Right ventricle myocardium superior (tissue), 1 donor: ENCODE measurements around the gene SPON1. TPM values are rescaled to one million over a fixed set of nuclear protein-coding genes. Genes with fewer than 3 reads are reported as not detected.

Source experiments
- ATAC-seq: fragments of 200-7000 bp; cut with Tn5 transposase; one replicate; pipeline ENCODE4 v1.9.1; 2020; ENCODE audit warnings: mild to moderate bottlenecking; ENCODE audit not compliant: poor library complexity
- DNase-seq: peaks from one replicate; pipeline ENCODE4 v3.0.0-alpha.2; 2020
- intact Hi-C: fragments of 100-400 bp; cut with DNase I; formaldehyde crosslinking; loops from one replicate; pipeline ENCODE4 v1.11.2; 2022
- total RNA-seq: library from RNA; stranded (reverse); fragmentation: NEBNext Ultra II Directional; extraction: Animal tissue kit (Norgen Biotek cat#: 25700); gene quantifications from one replicate; pipeline ENCODE4 v1.2.1, GENCODE V29; 2021
- donor health status: DM: no; HTN: yes; CAD: no; lungs with severe emphysema.

SPON1 gene
- total RNA-seq, 1 donor from 2014 or later: 3.0 TPM

DNA sequence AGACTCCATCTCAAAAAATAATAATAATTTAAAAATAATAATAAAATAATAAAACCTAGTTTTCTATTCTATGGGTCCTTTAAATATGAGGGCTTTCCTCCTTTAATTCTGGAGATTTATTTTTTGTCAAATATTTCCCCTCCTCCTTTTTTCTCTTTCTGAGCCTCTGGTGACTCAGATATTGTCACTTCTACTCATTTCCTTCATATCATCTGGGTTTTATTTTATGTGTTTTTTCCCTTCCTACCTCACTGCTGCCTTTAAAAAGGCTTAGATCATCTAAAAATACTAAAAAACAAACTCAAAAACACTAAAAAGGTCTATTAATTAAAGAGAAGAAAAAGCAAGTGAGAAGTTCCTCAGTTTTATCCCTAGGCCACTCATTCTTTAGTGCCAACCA lies 138.9 kb downstream of the SPON1 start:
- ATAC-seq (no peak), DNase-seq (no peak)
- intact Hi-C loops: no loop called here

DNA sequence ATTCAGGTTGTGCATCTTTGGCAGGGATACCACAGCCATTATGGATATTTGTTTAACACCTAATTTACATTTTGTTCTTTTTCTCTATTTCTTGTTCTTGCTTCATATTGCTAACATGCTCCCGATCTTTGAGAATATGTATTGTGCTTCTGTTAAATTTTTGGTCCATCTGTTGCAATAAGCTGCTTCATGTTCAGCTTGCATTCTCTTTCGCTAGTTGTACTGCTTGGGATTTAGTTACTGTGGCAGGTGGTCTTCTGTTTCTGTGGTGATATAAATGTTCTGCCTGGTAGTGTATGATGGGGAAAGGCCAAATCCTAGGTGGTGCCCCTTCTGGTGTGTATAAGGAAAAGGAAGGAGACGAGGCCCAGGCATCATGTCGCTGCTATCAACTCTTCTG lies 140.2 kb downstream of the SPON1 start:
- no peak for DNase-seq

DNA sequence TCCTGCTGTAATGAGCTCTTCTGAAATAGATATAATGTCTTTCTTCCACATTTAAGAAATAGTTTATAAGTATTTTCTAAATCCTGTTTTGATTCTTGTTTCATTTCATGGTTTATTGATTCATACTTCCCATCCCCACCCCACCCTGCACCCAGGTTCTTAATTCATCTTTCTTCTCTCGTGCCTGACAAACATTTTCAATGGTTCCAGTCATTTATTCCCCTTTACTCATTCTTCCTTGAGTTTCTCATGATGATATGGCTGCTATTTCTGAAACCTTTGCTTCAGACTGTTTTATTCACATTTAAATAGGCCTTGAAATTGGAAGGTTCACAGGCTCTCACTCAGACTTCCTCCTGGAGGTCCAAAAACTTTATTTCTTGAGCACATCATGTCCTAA lies 142.9 kb downstream of the SPON1 start:
- DNase-seq: no peak
- intact Hi-C loops: no loop called here
- ATAC-seq: no peak

More for the DNA sequence above, 140.2 kb downstream of the SPON1 start:
- no peak for ATAC-seq
- intact Hi-C loops: no loop called here

DNA sequence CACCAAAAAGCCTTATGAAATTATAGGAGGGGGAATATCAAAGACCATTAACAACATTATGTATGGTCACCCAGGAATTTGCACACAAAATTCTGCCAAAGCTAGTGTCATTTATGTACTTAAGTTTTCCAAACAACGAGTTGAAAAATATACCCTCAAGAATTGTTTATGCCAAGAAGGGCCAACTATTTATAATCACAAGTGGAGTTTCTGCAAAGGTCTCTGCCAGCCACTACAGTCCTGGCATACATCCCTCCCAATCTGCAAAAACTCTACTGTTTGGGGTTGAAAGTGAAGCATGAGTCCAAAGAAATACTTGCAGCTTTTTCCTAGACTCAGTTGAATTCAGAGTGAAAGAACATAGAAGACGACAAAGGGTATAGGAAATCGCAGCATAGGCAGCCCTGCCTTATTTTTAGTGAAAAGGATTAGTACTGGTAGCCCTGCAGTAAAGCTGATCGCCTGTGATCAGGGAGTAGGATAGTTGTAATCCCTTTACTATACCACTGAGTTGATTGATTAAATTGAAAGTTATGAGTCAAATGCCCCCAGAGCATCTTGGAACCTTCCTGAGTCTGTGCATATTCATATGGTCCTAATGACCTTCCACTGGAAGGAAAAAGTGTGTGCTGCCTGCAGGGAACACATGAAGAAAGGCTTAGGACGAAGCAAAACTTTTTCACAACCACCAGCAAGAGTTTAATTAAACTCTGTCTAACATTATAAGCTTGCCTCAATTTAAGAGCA lies 144.0 kb downstream of the SPON1 start:
- intact Hi-C loops: no loop called here
- no peak for DNase-seq
- ATAC-seq: no peak

DNA sequence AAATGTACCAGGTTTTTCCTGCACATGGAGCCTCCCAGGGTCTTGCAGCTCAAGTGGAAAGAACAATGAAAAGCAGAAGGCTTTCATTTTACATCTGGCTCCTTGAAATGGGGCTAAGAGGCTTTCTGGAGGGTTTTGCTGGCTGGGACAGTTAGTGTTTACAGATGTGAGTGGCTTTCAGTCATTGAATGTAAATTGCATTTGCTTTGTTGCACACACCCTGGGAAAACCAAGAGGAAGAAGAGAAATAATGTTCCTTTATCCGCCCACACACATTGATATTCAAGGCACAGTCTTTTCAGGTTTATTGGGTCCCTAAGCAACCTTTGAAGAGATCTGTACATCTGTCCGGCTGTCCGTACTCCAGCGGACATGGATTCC lies 144.5 kb downstream of the SPON1 start:
- ATAC-seq (no peak), DNase-seq (no peak)
- intact Hi-C loops: no loop called here

DNA sequence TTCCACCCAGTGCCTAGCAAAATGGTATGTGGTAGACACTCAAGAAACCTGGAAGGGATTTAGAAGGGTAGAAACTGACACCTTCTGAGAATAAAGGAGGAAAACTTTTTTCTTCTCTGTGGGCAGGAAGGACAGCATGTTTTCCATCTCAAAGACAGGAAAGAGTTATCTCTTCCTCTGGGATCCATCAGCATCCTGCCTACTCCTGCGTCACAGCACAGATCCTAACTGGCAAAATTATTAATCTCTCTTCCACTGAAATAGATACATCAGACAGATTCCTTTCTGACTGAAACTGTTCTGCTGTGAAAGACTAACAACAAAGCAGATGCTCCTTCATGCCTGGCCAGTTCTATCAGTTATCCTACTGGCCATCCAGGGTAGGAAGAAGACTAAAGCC lies 147.2 kb downstream of the SPON1 start:
- DNase-seq: no peak
- no peak for ATAC-seq
- intact Hi-C loops: no loop called here

DNA sequence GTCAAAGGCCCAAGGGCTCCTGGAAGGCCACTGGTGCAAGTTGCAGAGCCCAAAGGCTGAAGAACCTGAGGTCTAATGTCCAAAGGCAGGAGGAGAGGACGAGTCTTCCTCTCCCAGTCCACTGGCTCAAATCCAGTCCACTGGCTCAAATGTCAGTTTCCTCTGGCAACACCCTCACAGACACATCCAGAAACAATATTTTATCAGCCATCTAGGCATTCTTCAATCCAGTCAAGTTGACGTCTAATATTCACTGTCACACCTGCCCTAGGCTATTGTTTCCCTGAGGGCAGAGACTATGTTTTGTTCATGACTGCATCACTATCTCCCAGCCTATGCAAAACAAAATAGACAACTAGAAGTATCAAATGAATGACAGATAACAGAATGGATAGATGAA lies 148.1 kb downstream of the SPON1 start:
- intact Hi-C loops: no loop called here
- ATAC-seq (no peak), DNase-seq (no peak)

DNA sequence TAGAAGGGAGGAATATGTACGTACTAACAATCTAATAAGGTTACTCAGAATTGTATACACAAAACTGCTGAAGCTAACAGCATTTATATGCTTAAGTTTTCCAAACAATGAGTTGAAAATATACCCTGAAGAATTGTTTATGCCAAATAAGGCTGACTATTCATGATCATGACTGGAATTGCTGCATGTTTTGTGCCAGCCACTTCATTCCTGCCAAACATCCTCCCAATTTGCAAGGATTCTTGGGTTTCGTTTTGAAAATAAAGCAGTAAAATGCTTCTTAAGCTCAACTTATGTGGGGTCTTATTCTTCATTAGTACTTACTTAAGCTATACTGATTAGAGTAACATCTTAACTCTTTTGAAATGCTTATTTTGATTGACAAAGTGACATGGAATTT lies 149.0 kb downstream of the SPON1 start:
- ATAC-seq (no peak), DNase-seq (no peak)
- intact Hi-C loops: no loop called here

DNA sequence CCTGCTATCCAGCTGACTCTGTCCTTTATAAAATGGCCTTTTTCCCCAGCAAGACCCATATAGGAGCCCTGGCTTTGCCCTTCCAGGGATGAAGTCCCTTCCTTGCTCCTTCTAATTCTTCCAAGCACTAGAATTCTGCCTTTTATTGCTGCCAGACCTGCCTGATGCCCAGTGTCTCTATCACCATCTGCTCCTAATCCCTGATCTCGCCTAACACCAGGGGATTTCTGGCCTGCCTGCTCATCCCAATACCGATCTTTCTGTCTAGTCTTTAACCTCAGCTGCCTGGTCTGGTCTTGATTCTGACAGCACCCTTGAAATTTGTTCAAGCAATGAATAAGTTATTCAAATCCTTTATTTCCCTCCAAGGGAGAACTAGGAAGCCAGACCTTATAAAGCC lies 150.2 kb downstream of the SPON1 start:
- ATAC-seq: no peak
- intact Hi-C loops: no loop called here

DNA sequence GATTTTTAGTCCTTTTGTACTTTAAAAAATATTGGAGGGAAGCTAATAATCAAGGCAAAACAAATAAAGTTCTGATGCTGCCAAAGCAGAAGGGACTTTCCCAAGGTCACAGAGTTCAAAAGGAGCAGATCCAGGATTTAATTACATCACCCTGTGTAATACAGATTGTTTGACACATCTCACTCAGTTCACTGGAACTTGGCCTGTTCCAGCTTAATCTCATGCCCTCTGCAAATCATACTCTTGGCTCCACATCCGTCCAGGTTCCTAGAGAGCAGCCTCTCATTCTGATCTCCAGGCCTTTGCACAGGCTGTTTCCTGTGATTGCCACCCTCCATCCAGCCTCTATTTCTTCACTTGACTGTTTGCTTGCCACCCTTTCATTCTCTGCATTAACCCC lies 151.7 kb downstream of the SPON1 start:
- intact Hi-C loops: no loop called here
- ATAC-seq: peak; percentile 90
- DNase-seq: no peak

More for the DNA sequence above, 150.2 kb downstream of the SPON1 start:
- DNase-seq: no peak

DNA sequence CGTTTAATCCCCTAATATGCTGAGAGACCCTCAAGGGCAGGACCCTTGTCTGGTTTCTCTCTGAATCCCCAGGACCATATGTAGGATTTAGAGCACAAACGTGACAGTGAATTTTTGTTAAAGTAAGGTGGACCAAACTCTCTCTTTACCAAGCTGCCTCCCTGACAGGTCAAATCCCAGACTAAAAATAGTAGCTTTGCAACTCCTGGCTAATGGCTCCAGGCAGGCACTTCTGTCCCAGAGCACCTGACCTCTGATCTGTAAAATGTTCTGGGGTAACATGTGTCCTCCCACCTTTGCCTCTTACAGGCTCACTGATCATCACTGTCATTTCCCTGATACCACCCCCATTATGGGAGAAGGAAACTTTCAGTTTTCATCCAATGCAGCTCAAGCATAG lies 152.3 kb downstream of the SPON1 start:
- peak; percentile 81 for ATAC-seq

DNA sequence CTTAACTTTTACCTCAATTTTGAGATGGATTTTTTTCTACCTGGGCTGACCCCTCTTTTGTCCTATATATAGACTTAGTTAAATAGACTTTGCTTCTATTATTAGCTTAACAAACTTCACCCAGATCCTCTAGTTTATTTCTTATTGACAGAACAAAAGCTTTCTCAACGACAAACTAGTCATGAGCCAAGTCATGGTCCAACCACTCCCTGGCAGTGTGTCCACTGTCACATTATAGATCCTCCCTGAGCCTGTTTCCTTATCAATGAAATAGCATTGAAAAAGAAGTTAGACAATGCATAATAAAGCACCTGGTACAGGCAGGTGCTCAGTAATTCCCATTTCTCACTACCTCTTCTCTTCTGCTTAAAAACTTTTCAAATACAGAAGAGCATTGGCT lies 155.1 kb downstream of the SPON1 start:
- DNase-seq (no peak), ATAC-seq (no peak)
- intact Hi-C loops: no loop called here

More for the DNA sequence above, 152.3 kb downstream of the SPON1 start:
- intact Hi-C loops: no loop called here
- no peak for DNase-seq

DNA sequence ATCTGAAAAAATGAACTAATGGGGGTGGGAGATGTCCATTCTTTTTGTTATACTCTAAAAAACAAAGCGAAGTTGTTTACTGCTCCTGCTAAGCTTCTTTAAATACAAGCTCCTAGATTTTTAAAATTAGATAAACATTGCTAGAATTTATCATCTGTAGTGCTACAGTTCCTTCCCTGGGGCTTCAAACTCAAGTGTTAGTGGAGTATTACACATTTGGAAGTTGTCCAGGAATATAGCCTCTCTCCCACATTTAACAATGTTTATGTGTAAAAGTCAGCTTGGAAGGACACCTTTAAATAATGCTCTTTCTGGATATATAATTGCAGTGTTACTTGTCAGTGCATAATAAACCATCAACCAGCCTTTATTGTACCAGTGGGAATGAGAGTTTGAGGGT lies 155.5 kb downstream of the SPON1 start:
- intact Hi-C loops: no loop called here
- ATAC-seq (no peak), DNase-seq (no peak)

DNA sequence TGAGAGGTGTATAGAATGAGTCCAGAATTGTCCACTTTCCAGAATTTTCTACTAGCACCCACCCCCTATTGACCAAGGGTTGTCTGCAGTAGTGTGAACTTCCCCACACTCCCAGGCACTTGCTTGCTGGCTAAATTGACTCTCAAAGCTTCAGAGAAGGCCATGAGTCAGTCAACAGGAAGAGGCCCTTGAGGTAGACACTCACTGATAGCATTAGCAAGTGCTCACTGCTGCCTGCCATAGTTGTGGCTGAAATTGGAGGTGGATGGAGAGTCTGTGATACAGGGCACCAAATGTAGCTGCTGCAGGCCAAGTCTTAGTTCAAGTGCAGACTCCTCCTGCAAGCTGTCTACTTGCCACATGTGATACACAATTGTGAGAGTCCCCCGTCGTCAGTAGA lies 156.8 kb downstream of the SPON1 start:
- DNase-seq (no peak), ATAC-seq (no peak)
- intact Hi-C loops: no loop called here

DNA sequence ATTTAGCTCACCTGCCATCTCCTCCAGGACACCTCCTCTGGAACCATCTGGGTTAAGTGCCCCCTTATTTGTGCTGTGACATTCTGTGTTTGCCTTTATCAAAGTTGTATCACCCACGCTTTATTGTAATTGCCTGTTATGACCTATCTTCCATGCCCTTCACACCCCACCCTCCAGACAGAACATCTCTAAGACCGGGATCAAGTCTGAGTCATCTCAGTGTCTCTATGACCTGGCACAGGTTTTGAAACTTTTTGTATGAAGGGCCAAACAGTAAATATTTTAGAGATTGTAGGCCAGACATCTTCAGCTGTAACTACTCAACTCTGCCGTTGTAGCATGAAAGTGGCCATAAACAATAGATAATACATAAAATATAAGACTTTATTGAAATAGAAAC lies 161.8 kb downstream of the SPON1 start:
- ATAC-seq (no peak), DNase-seq (no peak)

DNA sequence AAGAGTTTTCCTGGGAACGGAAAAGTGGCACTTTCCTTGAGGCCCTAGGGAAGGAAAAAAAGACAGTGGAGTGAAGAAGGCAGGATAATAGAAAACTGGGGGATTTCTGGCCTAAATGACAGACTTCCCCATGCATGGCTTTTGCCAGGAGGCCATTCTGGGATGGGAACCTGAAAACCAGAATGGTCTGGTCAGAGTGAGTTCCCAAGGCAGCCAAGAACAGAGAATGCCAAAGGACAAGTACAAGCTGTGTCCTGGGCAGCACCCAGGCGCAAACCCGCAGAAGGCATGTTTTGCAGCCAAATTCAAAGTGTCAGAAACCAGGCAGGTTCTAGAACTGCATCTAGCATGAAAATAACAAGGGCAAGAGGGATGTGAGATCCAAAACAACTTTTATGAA lies 162.4 kb downstream of the SPON1 start:
- intact Hi-C loops: no loop called here
- no peak for ATAC-seq
- no peak for DNase-seq

More for the DNA sequence above, 161.8 kb downstream of the SPON1 start:
- intact Hi-C loops: no loop called here

DNA sequence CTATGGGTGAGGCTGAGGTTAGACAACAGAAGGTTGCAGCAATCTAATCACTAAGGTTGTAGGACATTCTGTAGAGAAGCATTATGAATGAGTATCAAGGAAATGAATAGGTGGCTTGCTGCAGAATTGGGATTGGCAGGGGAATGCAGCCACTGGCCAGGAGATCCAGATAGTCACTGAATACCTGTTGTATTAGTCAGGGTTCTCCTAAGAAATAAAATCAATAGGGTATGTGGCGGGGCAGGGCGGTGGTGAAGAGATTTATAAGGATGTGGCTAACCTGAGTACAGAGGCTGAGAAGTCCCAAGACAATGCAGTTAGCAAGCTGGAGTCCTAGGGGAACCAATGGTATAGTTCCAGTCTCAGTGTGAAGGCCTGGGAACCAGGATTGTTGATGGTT lies 163.0 kb downstream of the SPON1 start:
- intact Hi-C loops: no loop called here
- ATAC-seq (no peak), DNase-seq (no peak)

DNA sequence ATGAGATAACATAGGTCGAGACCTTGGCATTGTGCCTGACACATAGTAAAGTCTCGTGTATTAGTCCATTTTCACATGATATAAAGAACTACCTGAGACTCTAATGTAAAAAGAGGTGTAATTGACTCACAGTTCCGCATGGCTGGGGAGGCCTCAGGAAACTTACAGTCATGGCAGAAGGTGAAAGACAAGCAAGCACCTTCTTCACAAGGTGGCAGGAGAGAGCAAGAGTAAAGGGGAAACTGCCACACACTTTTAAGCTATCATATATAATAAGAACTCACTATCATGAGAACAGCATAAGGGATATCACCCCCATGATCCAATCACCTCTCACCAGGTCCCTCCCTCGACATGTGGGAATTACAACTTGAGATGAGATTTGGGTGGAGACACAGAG lies 165.2 kb downstream of the SPON1 start:
- DNase-seq (no peak), ATAC-seq (no peak)
- intact Hi-C loops: no loop called here

DNA sequence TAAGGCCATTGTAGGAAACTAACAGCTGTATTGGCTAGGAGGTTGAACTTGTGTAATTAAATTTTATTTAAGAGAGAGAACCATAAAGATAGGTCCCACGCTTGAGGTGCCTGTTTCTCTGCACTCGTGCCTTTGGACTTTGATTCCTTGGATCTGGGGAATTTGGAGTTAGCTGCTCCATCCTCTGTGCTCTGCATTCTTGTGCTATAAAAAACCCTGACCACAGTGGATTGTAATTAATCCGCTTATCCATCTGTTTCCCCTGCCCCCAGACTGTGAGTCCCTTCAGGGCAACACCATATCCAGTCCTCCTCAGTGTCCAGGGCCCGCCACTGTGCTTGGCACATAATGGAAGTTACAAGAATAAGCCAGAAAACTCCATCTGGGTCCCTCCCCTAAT lies 169.8 kb downstream of the SPON1 start:
- intact Hi-C loops: no loop called here
- no peak for ATAC-seq
- no peak for DNase-seq

DNA sequence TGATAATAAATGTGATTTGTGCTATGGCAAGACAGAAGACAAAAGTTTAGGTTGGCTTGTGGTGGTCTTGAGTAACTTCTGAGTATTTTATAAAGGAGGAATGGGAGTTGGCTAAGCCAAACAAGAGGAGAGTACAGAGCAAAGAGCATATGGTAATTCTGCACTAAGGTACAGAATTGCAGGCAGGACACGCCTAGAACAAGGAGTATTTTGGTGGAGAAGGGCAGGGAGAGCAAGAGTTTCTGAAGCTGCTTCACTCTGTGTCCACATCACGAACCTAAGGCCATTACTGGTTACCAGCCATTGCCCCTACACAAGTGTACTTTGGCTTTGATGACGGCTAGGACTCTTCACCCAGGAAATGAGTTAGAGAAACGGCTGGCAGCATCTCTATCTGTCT lies 170.9 kb downstream of the SPON1 start:
- intact Hi-C loops: no loop called here
- no peak for ATAC-seq
- DNase-seq: no peak

DNA sequence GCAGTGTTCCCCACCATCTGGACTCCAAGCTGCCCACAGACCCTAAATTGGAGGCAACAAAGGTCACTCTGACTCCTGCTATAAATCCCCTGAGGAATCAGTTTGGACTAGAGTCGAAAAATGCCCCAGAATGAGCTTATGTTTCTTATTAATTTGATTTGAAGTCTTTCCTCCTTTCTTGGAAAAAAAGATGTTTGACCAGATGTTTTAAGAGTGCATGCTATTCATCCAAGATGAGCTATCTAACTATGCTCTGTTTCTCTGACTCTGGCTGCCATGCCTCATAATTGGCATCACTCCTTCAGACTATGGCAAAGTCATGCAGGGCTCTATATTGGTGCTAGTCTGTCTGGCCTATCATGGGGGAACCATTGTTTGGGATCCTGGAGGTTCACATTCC lies 174.0 kb downstream of the SPON1 start:
- ATAC-seq: no peak
- intact Hi-C loops: no loop called here
- no peak for DNase-seq
